ENCODE data around the gene GALNT17.

- TF ChIP-seq POLR2AphosphoS5 (IDR thresholded peaks at IDR 0.05; ENCODE audit: low read depth, low read length) (no peak), SIN3A (IDR thresholded peaks at IDR 0.05; ENCODE audit: borderline replicate concordance, insufficient read depth, low read length) (no peak), TAF1 (IDR thresholded peaks at IDR 0.05; ENCODE audit: borderline replicate concordance, insufficient read depth, low read length) (no peak), REST (IDR thresholded peaks at IDR 0.05; ENCODE audit: insufficient read depth in 1 of 2, low read depth in 2 of 2, low read length in 2 of 2) (no peak)
These were observed 66.9 kb downstream of the GALNT17 start for GRCh38 chr7:71198887-71199286.
